ENCODE data around the gene IL34. TPM values are rescaled to one million over a fixed set of nuclear protein-coding genes. Genes with fewer than 3 reads are reported as not detected.

The IL34 gene
- 54.0 and 74.2 TPM in 2 replicates for total RNA-seq

GRCh38 chr16:70646260-70647241 is at the start of gene IL34:
TSS of gene IL34 (plus strand) at chr16:70646559. CDS start at chr16:70646948, 389 bp downstream.

GRCh38 chr16:70685938-70686375 is 39.6 kb downstream of the IL34 start, which contains the start of gene MTSS2:
TSS of gene MTSS2 (minus strand) at chr16:70686053. CDS start at chr16:70685791, 262 bp downstream.

Other genes starting within 250 kb of the IL34 start
- gene ST3GAL2, start 207.5 kb upstream of the IL34 start, total RNA-seq: 23.6 and 27.4 TPM in 2 replicates
- 9.0 and 9.2 TPM in 2 replicates for gene FCSK, start 192.0 kb upstream of the IL34 start, total RNA-seq
- gene COG4, start 123.0 kb upstream of the IL34 start, total RNA-seq: 84.4 and 86.8 TPM in 2 replicates
- 84.0 and 103 TPM in 2 replicates for gene SF3B3, start 122.7 kb upstream of the IL34 start, total RNA-seq
- gene MTSS2, start 39.5 kb downstream of the IL34 start, total RNA-seq: 12.0 and 20.0 TPM in 2 replicates
- gene VAC14, start 154.6 kb downstream of the IL34 start, total RNA-seq: 14.9 and 17.8 TPM in 2 replicates

Measured in aortic smooth muscle cell (primary cell).